Measurements from ENCODE around the gene ATP6AP1. TPM values are rescaled to one million over a fixed set of nuclear protein-coding genes. Genes with fewer than 3 reads are reported as not detected.

ATP6AP1 gene
- total and polyA plus RNA-seq, 2 of the 13 experiments (the other 11 are each of a cell fraction or from before 2014, with no cell fraction given): 56.7 to 110 TPM

GRCh38 chrX:154428176-154429171 is at the start of gene ATP6AP1 (continued):
- TF ChIP-seq ZNF280B (CRISPR knock-in tag; IDR thresholded peaks at IDR 0.05; ENCODE audit: borderline replicate concordance) (no peak), ZNF276 (CRISPR knock-in tag; IDR thresholded peaks at IDR 0.05; ENCODE audit: low read depth) (no peak), ZGPAT (CRISPR knock-in tag; IDR thresholded peaks at IDR 0.05) (peak; percentile 57; the same call in 1 of the 2 replicates), DDIT3 (CRISPR knock-in tag; IDR thresholded peaks at IDR 0.05) (no peak), ZNF317 (CRISPR knock-in tag; IDR thresholded peaks at IDR 0.05) (no peak), ZNF230 (CRISPR knock-in tag; IDR thresholded peaks at IDR 0.05) (no peak; the same call in 1 of the 2 replicates), ZNF7 (CRISPR knock-in tag; IDR thresholded peaks at IDR 0.05) (no peak), UBTF (CRISPR knock-in tag; IDR thresholded peaks at IDR 0.05) (peak; percentile 51; the same call in 1 of the 2 replicates), SSRP1 (CRISPR knock-in tag; IDR thresholded peaks at IDR 0.05) (no peak), ISL2 (CRISPR knock-in tag; IDR thresholded peaks at IDR 0.05) (no peak), ELF1 (CRISPR knock-in tag; IDR thresholded peaks at IDR 0.05) (no peak), ZNF800 (CRISPR knock-in tag; IDR thresholded peaks at IDR 0.05) (no peak), REL (CRISPR knock-in tag; conservative IDR thresholded peaks at IDR 0.05) (no peak), MEIS1 (CRISPR knock-in tag; IDR thresholded peaks at IDR 0.05; ENCODE audit: borderline replicate concordance) (no peak), ZNF260 (CRISPR knock-in tag; IDR thresholded peaks at IDR 0.05; ENCODE audit: borderline replicate concordance, low read depth) (no peak), HOXD1 (CRISPR knock-in tag; IDR thresholded peaks at IDR 0.05) (no peak), ZNF841 (CRISPR knock-in tag; IDR thresholded peaks at IDR 0.05; ENCODE audit: borderline replicate concordance) (no peak)
